Liver (tissue), 9 donors: ENCODE measurements around the gene NUDT15. TPM values are rescaled to one million over a fixed set of nuclear protein-coding genes. Genes with fewer than 3 reads are reported as not detected.

ENCODE experiments used
- DNase-seq: peaks from one replicate; pipeline ENCODE4 v3.0.0-alpha.2; 2017; ENCODE audit warnings: low spot score
- H3K27ac ChIP-seq, 2 donors: one replicate each; pipeline ENCODE4 v1.7.0; 2013; ENCODE audit warnings: inconsistent platforms in 2 of 2, low read length in 2 of 2, control low read depth in 1 of 2, low read depth in 1 of 2, mild to moderate bottlenecking in 1 of 2
- H3K27me3 ChIP-seq, 4 donors: one replicate each; pipeline versions ENCODE4 v1.6.1 to v1.7.0; 2013; ENCODE audit warnings: low read length in 3 of 4, inconsistent platforms in 1 of 4, mild to moderate bottlenecking in 1 of 4, moderate library complexity in 1 of 4; ENCODE audit not compliant: control insufficient read depth in 4 of 4, insufficient read depth in 4 of 4
- H3K36me3 ChIP-seq, 4 donors: one replicate each; pipeline versions ENCODE4 v1.6.1 to v1.7.0; 2013; ENCODE audit warnings: low read length in 3 of 4, mild to moderate bottlenecking in 3 of 4, low read depth in 1 of 4, moderate library complexity in 1 of 4; ENCODE audit not compliant: control insufficient read depth in 4 of 4, insufficient read depth in 3 of 4
- H3K4me1 ChIP-seq, 4 donors: one replicate each; pipeline versions ENCODE4 v1.6.1 to v1.7.0; 2013; ENCODE audit warnings: low read length in 3 of 4, mild to moderate bottlenecking in 3 of 4, moderate library complexity in 1 of 4; ENCODE audit not compliant: control insufficient read depth in 4 of 4, insufficient read depth in 4 of 4
- H3K4me3 ChIP-seq, 3 donors: one replicate each; pipeline versions ENCODE4 v1.6.1 to v1.7.0; 2013; ENCODE audit warnings: low read length in 3 of 3, control low read depth in 1 of 3, low read depth in 1 of 3, mild to moderate bottlenecking in 1 of 3
- H3K9ac ChIP-seq, 2 donors: one replicate each; pipeline ENCODE4 v1.7.0; 2013; ENCODE audit warnings: low read length in 2 of 2, mild to moderate bottlenecking in 2 of 2, moderate library complexity in 2 of 2, control low read depth in 1 of 2, low read depth in 1 of 2
- H3K9me3 ChIP-seq, 4 donors: one replicate each; pipeline versions ENCODE4 v1.6.1 to v1.7.0; 2013; ENCODE audit warnings: low read length in 3 of 4; ENCODE audit not compliant: control insufficient read depth in 4 of 4
- EGR1 ChIP-seq, 2 donors: IDR thresholded peaks; 2 replicates each; pipeline ENCODE4 v1.6.1; 2016 to 2018; ENCODE audit warnings: antibody characterized with exemption in 2 of 2, low read depth in 2 of 2
- FOXA1 ChIP-seq: IDR thresholded peaks from 2 replicates; pipeline ENCODE4 v1.6.1; 2016; ENCODE audit warnings: antibody characterized with exemption
- FOXA2 ChIP-seq: IDR thresholded peaks from 2 replicates; pipeline ENCODE4 v1.6.1; 2016; ENCODE audit warnings: antibody characterized with exemption
- GABPA ChIP-seq, 2 donors: IDR thresholded peaks in 1 of 2; conservative IDR thresholded peaks in 1 of 2; 2 replicates each; pipeline ENCODE4 v1.6.1; 2016; ENCODE audit warnings: antibody characterized with exemption in 2 of 2, mild to moderate bottlenecking in 1 of 2, moderate library complexity in 1 of 2
- HNF4A ChIP-seq, 2 donors: conservative IDR thresholded peaks; 2 replicates each; pipeline ENCODE4 v1.6.1; 2016; ENCODE audit warnings: antibody characterized with exemption in 2 of 2, mild to moderate bottlenecking in 2 of 2
- HNF4G ChIP-seq: IDR thresholded peaks from 2 replicates; pipeline ENCODE4 v1.6.1; 2016; ENCODE audit warnings: antibody characterized with exemption
- JUND ChIP-seq, 2 donors: IDR thresholded peaks; 2 replicates each; pipeline ENCODE4 v1.6.1; 2016; ENCODE audit warnings: antibody characterized with exemption in 2 of 2
- NR2F2 ChIP-seq: IDR thresholded peaks from 2 replicates; pipeline ENCODE4 v1.6.1; 2016; ENCODE audit warnings: antibody characterized with exemption
- RAD21 ChIP-seq, 2 donors: IDR thresholded peaks; 2 replicates each; pipeline ENCODE4 v1.6.1; 2016; ENCODE audit warnings: antibody characterized with exemption in 2 of 2, mild to moderate bottlenecking in 2 of 2
- RXRA ChIP-seq, 2 donors: IDR thresholded peaks; 2 replicates each; pipeline ENCODE4 v1.6.1; 2017 to 2018; ENCODE audit warnings: antibody characterized with exemption in 2 of 2, mild to moderate bottlenecking in 1 of 2
- SP1 ChIP-seq: IDR thresholded peaks from 2 replicates; pipeline ENCODE4 v1.6.1; 2018; ENCODE audit warnings: antibody characterized with exemption, mild to moderate bottlenecking
- TAF1 ChIP-seq: conservative IDR thresholded peaks from 2 replicates; pipeline ENCODE4 v1.6.1; 2016; ENCODE audit warnings: antibody characterized with exemption, mild to moderate bottlenecking
- YY1 ChIP-seq: IDR thresholded peaks from 2 replicates; pipeline ENCODE4 v1.6.1; 2016; ENCODE audit warnings: antibody characterized with exemption, mild to moderate bottlenecking
- WGBS: extraction: QIAGEN DNeasy Blood & Tissue Kit; methylation state at CpG from one replicate; pipeline ENCODE4 v1.1.7; 2013; 5-methylcytosine and 5-hydroxymethylcytosine counted together
- polyA plus RNA-seq, 2 donors: library from polyadenylated mRNA; stranded (reverse) in 1 of 2; unstranded in 1 of 2; fragments of 200-250 nt in 1 of 2; fragments of >200 nt in 1 of 2; fragmentation: Nextera tagmentation in 1 of 2; extraction: Ambion mirVana in 1 of 2; gene quantifications; one replicate each; pipeline versions ENCODE4 v1.2.1 to v1.2.3, GENCODE V29; 2013 to 2015
- total RNA-seq, 2 donors: library from RNA; depleted of rRNA; stranded (reverse); fragments of >200 nt; gene quantifications; one replicate each; pipeline ENCODE4 v1.2.3, GENCODE V29; 2014
- TF ChIP-seq, protein P1 (sequence below): IDR thresholded peaks from 2 replicates; pipeline ENCODE4 v1.6.1; 2016; ENCODE audit warnings: antibody characterized with exemption, mild to moderate bottlenecking
- TF ChIP-seq, protein P2 (sequence below): IDR thresholded peaks from 2 replicates; pipeline ENCODE4 v1.6.1; 2016; ENCODE audit warnings: antibody characterized with exemption
- TF ChIP-seq, protein P3 (sequence below): fragments of 150-350 bp; IDR thresholded peaks from 2 replicates; pipeline ENCODE4 v1.5.1; 2017; ENCODE audit warnings: improper control_type of control experiment, low read depth, low read length; ENCODE audit not compliant: missing input control
- TF ChIP-seq, protein P4 (sequence below): IDR thresholded peaks from 2 replicates; pipeline ENCODE4 v1.6.1; 2016; ENCODE audit warnings: antibody characterized with exemption
- TF ChIP-seq, protein P5 (sequence below): IDR thresholded peaks from 2 replicates; pipeline ENCODE4 v1.6.1; 2016; ENCODE audit warnings: antibody characterized with exemption
- donor health status: healthy.
- donor health status: healthy.
- donor health status: healthy.
- donor health status: healthy.
- donor health status: healthy.

Gene NUDT15
- total and polyA plus RNA-seq, 4 donors = 6.0 to 7.7 (median 6.9) TPM

DNA sequence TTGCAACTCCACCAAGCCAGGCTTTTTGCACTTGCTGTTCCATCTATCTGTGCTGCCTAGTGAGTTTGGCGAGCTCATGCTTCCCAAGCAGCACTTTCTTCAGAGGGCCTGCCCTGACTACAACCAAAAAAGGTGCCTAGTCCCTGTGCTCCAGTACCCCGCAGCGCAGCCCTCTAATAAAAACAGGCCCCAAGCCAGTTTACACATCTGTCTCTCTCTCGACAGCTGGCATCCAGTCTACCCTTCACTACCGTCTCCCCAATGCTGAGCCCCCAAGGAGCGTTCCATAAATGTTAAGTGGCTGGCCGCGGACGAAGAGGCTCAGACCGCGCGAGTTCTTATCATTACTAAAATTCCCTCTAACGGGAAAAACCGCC lies 56.9 kb downstream of the NUDT15 start:
- no peak for DNase-seq
- TF ChIP-seq, protein P1, sequence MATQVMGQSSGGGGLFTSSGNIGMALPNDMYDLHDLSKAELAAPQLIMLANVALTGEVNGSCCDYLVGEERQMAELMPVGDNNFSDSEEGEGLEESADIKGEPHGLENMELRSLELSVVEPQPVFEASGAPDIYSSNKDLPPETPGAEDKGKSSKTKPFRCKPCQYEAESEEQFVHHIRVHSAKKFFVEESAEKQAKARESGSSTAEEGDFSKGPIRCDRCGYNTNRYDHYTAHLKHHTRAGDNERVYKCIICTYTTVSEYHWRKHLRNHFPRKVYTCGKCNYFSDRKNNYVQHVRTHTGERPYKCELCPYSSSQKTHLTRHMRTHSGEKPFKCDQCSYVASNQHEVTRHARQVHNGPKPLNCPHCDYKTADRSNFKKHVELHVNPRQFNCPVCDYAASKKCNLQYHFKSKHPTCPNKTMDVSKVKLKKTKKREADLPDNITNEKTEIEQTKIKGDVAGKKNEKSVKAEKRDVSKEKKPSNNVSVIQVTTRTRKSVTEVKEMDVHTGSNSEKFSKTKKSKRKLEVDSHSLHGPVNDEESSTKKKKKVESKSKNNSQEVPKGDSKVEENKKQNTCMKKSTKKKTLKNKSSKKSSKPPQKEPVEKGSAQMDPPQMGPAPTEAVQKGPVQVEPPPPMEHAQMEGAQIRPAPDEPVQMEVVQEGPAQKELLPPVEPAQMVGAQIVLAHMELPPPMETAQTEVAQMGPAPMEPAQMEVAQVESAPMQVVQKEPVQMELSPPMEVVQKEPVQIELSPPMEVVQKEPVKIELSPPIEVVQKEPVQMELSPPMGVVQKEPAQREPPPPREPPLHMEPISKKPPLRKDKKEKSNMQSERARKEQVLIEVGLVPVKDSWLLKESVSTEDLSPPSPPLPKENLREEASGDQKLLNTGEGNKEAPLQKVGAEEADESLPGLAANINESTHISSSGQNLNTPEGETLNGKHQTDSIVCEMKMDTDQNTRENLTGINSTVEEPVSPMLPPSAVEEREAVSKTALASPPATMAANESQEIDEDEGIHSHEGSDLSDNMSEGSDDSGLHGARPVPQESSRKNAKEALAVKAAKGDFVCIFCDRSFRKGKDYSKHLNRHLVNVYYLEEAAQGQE = no peak
- TF ChIP-seq, protein P2, sequence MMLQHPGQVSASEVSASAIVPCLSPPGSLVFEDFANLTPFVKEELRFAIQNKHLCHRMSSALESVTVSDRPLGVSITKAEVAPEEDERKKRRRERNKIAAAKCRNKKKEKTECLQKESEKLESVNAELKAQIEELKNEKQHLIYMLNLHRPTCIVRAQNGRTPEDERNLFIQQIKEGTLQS = no peak
- TF ChIP-seq SP1 = no peak
- TF ChIP-seq GABPA (IDR thresholded peaks at IDR 0.05 in 1 of 2, conservative IDR thresholded peaks at IDR 0.05 in 1 of 2) = no peak
- no peak for TF ChIP-seq RAD21 (IDR thresholded peaks at IDR 0.05)
- no peak for TF ChIP-seq RXRA (IDR thresholded peaks at IDR 0.05)
- no peak for TF ChIP-seq HNF4G
- TF ChIP-seq TAF1 = no peak
- under 1% methylated on average over 14 of the region's 14 CpGs for WGBS

DNA sequence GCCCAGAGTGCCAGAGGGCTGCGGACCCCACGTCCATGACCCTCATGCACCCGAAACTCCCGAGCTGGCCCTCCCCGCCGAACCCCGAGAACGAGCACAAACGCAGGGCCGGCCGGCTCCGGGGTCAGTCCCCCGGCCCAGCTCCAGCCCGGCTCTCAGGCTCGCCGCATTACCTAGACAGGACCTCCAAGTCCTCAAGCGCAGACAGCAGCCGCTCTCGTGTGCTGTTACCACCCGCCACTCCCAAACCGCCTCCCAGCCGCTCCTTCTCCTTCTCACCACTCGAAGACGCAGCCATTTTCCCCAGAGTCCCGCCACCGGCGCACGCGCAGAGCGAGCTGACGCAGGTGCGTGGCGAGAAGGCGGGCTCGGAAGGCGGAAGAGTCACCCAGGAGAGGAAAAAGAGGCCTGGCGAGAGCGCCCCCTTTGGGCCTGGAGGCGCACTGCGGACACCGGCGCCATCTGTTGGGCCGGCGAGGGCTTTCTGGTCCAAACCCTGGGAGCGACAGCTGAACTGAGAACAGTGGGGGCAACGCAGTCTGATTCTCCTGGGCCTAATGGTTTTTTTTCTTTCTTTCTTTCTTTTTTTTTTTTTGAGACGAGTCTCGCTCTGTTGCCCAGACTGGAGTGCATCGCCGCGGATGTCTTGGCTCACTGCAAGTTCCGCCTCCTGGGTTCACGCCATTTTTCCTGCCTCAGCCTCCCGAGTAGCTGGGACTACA lies 57.4 kb downstream of the NUDT15 start, which contains the start of gene MED4:
Gene MED4 (minus strand): TSS at position 324 of the 722 bp plus-strand sequence. CDS start 26 bp downstream, at position 298.
- TF ChIP-seq, protein P2 = no peak
- TF ChIP-seq, protein P1 = peak; percentile 45
- TF ChIP-seq NR2F2 (no peak), SP1 (peak; percentile 42), RXRA (IDR thresholded peaks at IDR 0.05) (peak; percentile 46 to 49), HNF4G (no peak), YY1 (peak; percentile 99), EGR1 (IDR thresholded peaks at IDR 0.05; ENCODE audit: low read depth in 2 of 2) (peak in 1 of 2 donors; percentile 68), FOXA1 (peak; percentile 58), JUND (IDR thresholded peaks at IDR 0.05) (no peak), FOXA2 (no peak), HNF4A (conservative IDR thresholded peaks at IDR 0.05) (no peak), GABPA (IDR thresholded peaks at IDR 0.05 in 1 of 2, conservative IDR thresholded peaks at IDR 0.05 in 1 of 2) (peak; percentile 60 to 94), RAD21 (IDR thresholded peaks at IDR 0.05) (peak; percentile 70 to 83), TAF1 (no peak)
- TF ChIP-seq, protein P3, sequence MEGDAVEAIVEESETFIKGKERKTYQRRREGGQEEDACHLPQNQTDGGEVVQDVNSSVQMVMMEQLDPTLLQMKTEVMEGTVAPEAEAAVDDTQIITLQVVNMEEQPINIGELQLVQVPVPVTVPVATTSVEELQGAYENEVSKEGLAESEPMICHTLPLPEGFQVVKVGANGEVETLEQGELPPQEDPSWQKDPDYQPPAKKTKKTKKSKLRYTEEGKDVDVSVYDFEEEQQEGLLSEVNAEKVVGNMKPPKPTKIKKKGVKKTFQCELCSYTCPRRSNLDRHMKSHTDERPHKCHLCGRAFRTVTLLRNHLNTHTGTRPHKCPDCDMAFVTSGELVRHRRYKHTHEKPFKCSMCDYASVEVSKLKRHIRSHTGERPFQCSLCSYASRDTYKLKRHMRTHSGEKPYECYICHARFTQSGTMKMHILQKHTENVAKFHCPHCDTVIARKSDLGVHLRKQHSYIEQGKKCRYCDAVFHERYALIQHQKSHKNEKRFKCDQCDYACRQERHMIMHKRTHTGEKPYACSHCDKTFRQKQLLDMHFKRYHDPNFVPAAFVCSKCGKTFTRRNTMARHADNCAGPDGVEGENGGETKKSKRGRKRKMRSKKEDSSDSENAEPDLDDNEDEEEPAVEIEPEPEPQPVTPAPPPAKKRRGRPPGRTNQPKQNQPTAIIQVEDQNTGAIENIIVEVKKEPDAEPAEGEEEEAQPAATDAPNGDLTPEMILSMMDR = peak; percentile 98
- TF ChIP-seq, protein P4, sequence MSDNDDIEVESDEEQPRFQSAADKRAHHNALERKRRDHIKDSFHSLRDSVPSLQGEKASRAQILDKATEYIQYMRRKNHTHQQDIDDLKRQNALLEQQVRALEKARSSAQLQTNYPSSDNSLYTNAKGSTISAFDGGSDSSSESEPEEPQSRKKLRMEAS = peak; percentile 52
- TF ChIP-seq, protein P5, sequence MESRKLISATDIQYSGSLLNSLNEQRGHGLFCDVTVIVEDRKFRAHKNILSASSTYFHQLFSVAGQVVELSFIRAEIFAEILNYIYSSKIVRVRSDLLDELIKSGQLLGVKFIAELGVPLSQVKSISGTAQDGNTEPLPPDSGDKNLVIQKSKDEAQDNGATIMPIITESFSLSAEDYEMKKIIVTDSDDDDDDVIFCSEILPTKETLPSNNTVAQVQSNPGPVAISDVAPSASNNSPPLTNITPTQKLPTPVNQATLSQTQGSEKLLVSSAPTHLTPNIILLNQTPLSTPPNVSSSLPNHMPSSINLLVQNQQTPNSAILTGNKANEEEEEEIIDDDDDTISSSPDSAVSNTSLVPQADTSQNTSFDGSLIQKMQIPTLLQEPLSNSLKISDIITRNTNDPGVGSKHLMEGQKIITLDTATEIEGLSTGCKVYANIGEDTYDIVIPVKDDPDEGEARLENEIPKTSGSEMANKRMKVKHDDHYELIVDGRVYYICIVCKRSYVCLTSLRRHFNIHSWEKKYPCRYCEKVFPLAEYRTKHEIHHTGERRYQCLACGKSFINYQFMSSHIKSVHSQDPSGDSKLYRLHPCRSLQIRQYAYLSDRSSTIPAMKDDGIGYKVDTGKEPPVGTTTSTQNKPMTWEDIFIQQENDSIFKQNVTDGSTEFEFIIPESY = peak; percentile 93

More for the DNA sequence above, 56.9 kb downstream of the NUDT15 start:
- Histone ChIP-seq H3K4me3 (peak overlapping the region; percentile 77 to 98 (median 97)), H3K27ac (peak overlapping the region; percentile 62 to 65), H3K4me1 (peaks cover 6 to 44% (median 26%) of the 10 kb centered on the region in 4 donors), H3K27me3 (no peaks in the 10 kb centered on the region), H3K9ac (peak overlapping the region; percentile 88), H3K36me3 (no peaks in the 10 kb centered on the region), H3K9me3 (no peaks in the 10 kb centered on the region)

More for the DNA sequence above, 57.4 kb downstream of the NUDT15 start, which contains the start of gene MED4:
- Histone ChIP-seq H3K36me3 (no peaks in the 10 kb centered on the region), H3K9me3 (no peaks in the 10 kb centered on the region), H3K4me3 (peak within 1 kb of the TSS; percentile 77 to 98 (median 97)), H3K27ac (peak within 1 kb of the TSS; percentile 62 to 65), H3K27me3 (no peaks in the 10 kb centered on the region), H3K9ac (peak within 1 kb of the TSS; percentile 88), H3K4me1 (peaks cover 6 to 44% (median 26%) of the 10 kb centered on the region in 4 donors)
- peak; percentile 98 for DNase-seq
- WGBS = 12% methylated on average over 54 of the region's 54 CpGs
